H9 (cell line): Measurements from ENCODE around the gene CORO2B. TPM values are rescaled to one million over a fixed set of nuclear protein-coding genes. Genes with fewer than 3 reads are reported as not detected.

ENCODE experiments used
- DNase-seq: peaks from one replicate; pipeline ENCODE4 v3.0.0-alpha.2; 2017
- H2AFZ ChIP-seq: one replicate; pipeline ENCODE4 v1.6.1; 2013; ENCODE audit warnings: mild to moderate bottlenecking, low read length, control low read depth, moderate library complexity
- H2AK5ac ChIP-seq: 2 replicates; pipeline ENCODE4 v1.6.1; 2013; ENCODE audit warnings: low read length, control low read depth, mixed read lengths; ENCODE audit not compliant: insufficient read length
- H2BK120ac ChIP-seq: one replicate; pipeline ENCODE4 v1.6.1; 2013; ENCODE audit warnings: low read depth, mild to moderate bottlenecking, low read length, control low read depth, inconsistent platforms; ENCODE audit not compliant: poor library complexity, severe bottlenecking
- H2BK12ac ChIP-seq: 2 replicates; pipeline ENCODE4 v1.6.1; 2013; ENCODE audit warnings: low read length, control low read depth, mixed read lengths, low read depth; ENCODE audit not compliant: insufficient read length
- H2BK15ac ChIP-seq: 2 replicates; pipeline ENCODE4 v1.6.1; 2013; ENCODE audit warnings: low read depth, low read length, control low read depth
- H2BK20ac ChIP-seq: one replicate; pipeline ENCODE4 v1.6.1; 2013; ENCODE audit warnings: low read depth, mild to moderate bottlenecking, low read length, control low read depth, inconsistent platforms; ENCODE audit not compliant: poor library complexity, severe bottlenecking
- H2BK5ac ChIP-seq: 2 replicates; pipeline ENCODE4 v1.6.1; 2013; ENCODE audit warnings: low read length, control low read depth, mixed read lengths; ENCODE audit not compliant: insufficient read length
- H3K14ac ChIP-seq: 2 replicates; pipeline ENCODE4 v1.6.1; 2013; ENCODE audit warnings: low read length, control low read depth; ENCODE audit not compliant: insufficient read depth
- H3K18ac ChIP-seq: 2 replicates; pipeline ENCODE4 v1.6.1; 2013; ENCODE audit warnings: low read depth, mild to moderate bottlenecking, mixed read lengths, low read length, control low read depth; ENCODE audit not compliant: insufficient read length
- H3K23ac ChIP-seq: 2 replicates; pipeline ENCODE4 v1.6.1; 2013; ENCODE audit warnings: low read length, control low read depth, mixed read lengths, low read depth; ENCODE audit not compliant: insufficient read length
- H3K23me2 ChIP-seq: 2 replicates; pipeline ENCODE4 v1.6.1; 2013; ENCODE audit warnings: low read depth, mild to moderate bottlenecking, mixed read lengths, low read length, control low read depth; ENCODE audit not compliant: insufficient read length, poor library complexity, severe bottlenecking
- H3K27ac ChIP-seq: 2 replicates; pipeline ENCODE4 v1.5.1; 2013; ENCODE audit warnings: low read length, control low read depth, mixed read lengths, low read depth; ENCODE audit not compliant: insufficient read length
- H3K27me3 ChIP-seq: 2 replicates; pipeline ENCODE4 v1.6.1; 2013; ENCODE audit warnings: low read length, control low read depth, inconsistent platforms; ENCODE audit not compliant: insufficient read depth
- H3K4ac ChIP-seq: 2 replicates; pipeline ENCODE4 v1.6.1; 2013; ENCODE audit warnings: low read depth, mild to moderate bottlenecking, control low read depth, inconsistent platforms, low read length, moderate library complexity
- H3K4me1 ChIP-seq: 2 replicates; pipeline ENCODE4 v1.6.1; 2013; ENCODE audit warnings: low read length, control low read depth, inconsistent platforms; ENCODE audit not compliant: insufficient read depth
- H3K4me2 ChIP-seq: 2 replicates; pipeline ENCODE4 v1.6.1; 2013; ENCODE audit warnings: low read length, control low read depth, mixed read lengths; ENCODE audit not compliant: insufficient read length, insufficient read depth
- H3K56ac ChIP-seq: 2 replicates; pipeline ENCODE4 v1.6.1; 2013; ENCODE audit warnings: low read depth, mild to moderate bottlenecking, mixed read lengths, low read length, control low read depth; ENCODE audit not compliant: insufficient read length
- H3K79me1 ChIP-seq: 2 replicates; pipeline ENCODE4 v1.6.1; 2013; ENCODE audit warnings: low read depth, mild to moderate bottlenecking, moderate library complexity, low read length, control low read depth, inconsistent platforms; ENCODE audit not compliant: insufficient read depth, poor library complexity, severe bottlenecking
- H3K79me2 ChIP-seq: 2 replicates; pipeline ENCODE4 v1.6.1; 2013; ENCODE audit warnings: low read length, control low read depth, inconsistent platforms; ENCODE audit not compliant: insufficient read depth
- H3K9ac ChIP-seq: 2 replicates; pipeline ENCODE4 v1.6.1; 2013; ENCODE audit warnings: low read length, control low read depth, mixed read lengths; ENCODE audit not compliant: insufficient read length; ENCODE audit errors: extremely low read depth
- H3K9me3 ChIP-seq: one replicate; pipeline ENCODE4 v1.6.1; 2013; ENCODE audit warnings: low read depth, low read length, inconsistent platforms; ENCODE audit not compliant: control insufficient read depth
- H3T11ph ChIP-seq: one replicate; pipeline ENCODE4 v1.6.1; 2013; ENCODE audit warnings: mild to moderate bottlenecking, low read length, control low read depth, inconsistent platforms
- H4K20me1 ChIP-seq: one replicate; pipeline ENCODE4 v1.6.1; 2013; ENCODE audit not compliant: control insufficient read depth, insufficient read length, insufficient read depth
- H4K5ac ChIP-seq: 2 replicates; pipeline ENCODE4 v1.6.1; 2013; ENCODE audit warnings: low read depth, mild to moderate bottlenecking, mixed read lengths, low read length, control low read depth; ENCODE audit not compliant: insufficient read length
- H4K8ac ChIP-seq: replicated peaks from 2 replicates; pipeline ENCODE4 v1.6.1; 2013; ENCODE audit warnings: low read length, control low read depth, mixed read lengths, low read depth; ENCODE audit not compliant: insufficient read length
- H4K91ac ChIP-seq: 2 replicates; pipeline ENCODE4 v1.6.1; 2013; ENCODE audit warnings: low read depth, mild to moderate bottlenecking, moderate library complexity, mixed read lengths, low read length, control low read depth; ENCODE audit not compliant: insufficient read length
- H3K27ac Mint-ChIP-seq, 3 experiments: 2 replicates in 2 of 3; 3 replicates in 1 of 3; pipeline ENCODE4 v1.8.0; 2020 to 2021; ENCODE audit warnings: mixed read lengths in 3 of 3, mild to moderate bottlenecking in 1 of 3, moderate library complexity in 1 of 3
- H3K27me3 Mint-ChIP-seq: 2 replicates; pipeline ENCODE4 v1.8.0; 2021; ENCODE audit warnings: low read depth, mild to moderate bottlenecking, moderate library complexity, mixed read lengths
- H3K36me3 Mint-ChIP-seq, 3 experiments: 2 replicates in 2 of 3; 3 replicates in 1 of 3; pipeline ENCODE4 v1.8.0; 2020 to 2021; ENCODE audit warnings: low read depth in 3 of 3, mixed read lengths in 3 of 3; ENCODE audit not compliant: insufficient read depth in 1 of 3
- H3K4me1 Mint-ChIP-seq, 2 experiments: 2 replicates each; pipeline ENCODE4 v1.8.0; 2020; ENCODE audit warnings: mixed read lengths in 2 of 2
- H3K4me3 Mint-ChIP-seq, 2 experiments: 2 replicates in 1 of 2; 3 replicates in 1 of 2; pipeline ENCODE4 v1.8.0; 2020 to 2021; ENCODE audit warnings: mild to moderate bottlenecking in 2 of 2, mixed read lengths in 2 of 2, moderate library complexity in 1 of 2
- H3K9me3 Mint-ChIP-seq, 2 experiments: 2 replicates in 1 of 2; 3 replicates in 1 of 2; pipeline ENCODE4 v1.8.0; 2020; ENCODE audit warnings: mild to moderate bottlenecking in 2 of 2, mixed read lengths in 2 of 2, moderate library complexity in 1 of 2
- WGBS: extraction: QIAGEN DNeasy Blood & Tissue Kit; methylation state at CpG from one replicate; pipeline ENCODE4 v1.1.7; 2013; ENCODE audit warnings: missing lambda C conversion rate, low lambda C conversion rate, mixed read lengths; ENCODE audit not compliant: insufficient read length; ENCODE audit errors: extremely low coverage; 5-methylcytosine and 5-hydroxymethylcytosine counted together
- total RNA-seq: library from RNA; stranded (reverse); gene quantifications from 2 replicates; pipeline ENCODE4 v1.2.1, GENCODE V29; 2021
- TF ChIP-seq, protein P1 (sequence below): fragments of 200-600 bp; sonication (generic); conservative IDR thresholded peaks from 3 replicates; pipeline ENCODE4 v1.8.0; 2021; ENCODE audit warnings: antibody characterized with exemption, mild to moderate bottlenecking

CORO2B gene
- total RNA-seq, 1 experiment from 2014 or later: 3.1 TPM

DNA sequence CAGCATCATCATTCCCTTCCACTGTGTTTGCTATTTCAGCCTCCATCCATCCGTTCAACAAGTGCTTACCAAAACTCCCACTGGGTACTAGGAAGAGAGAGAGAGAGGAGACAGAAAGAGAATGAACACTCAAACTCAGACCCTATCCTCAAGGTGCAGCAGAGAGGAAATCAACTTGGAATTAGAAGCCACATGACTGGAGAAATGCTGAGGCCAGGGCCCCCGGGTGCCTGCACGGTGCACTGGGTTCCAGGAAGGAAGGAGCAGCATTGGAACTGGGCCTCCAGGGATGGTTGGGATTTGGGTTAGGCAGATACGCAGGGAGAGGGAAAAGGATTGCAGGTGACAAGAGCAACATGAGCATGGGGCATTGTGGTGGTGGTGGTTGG is 30.0 kb downstream of the CORO2B start:
- Histone ChIP-seq H3K23ac (no peak overlapping the region), H3T11ph (no peak overlapping the region), H2BK20ac (no peak overlapping the region), H4K8ac (no peak overlapping the region), H3K27ac (no peak overlapping the region), H2BK15ac (no peak overlapping the region), H2AFZ (no peak overlapping the region), H3K9ac (no peak overlapping the region), H3K79me2 (no peaks in the 10 kb centered on the region), H3K23me2 (no peaks in the 10 kb centered on the region), H3K14ac (no peak overlapping the region), H2BK5ac (no peak overlapping the region), H2AK5ac (no peak overlapping the region), H3K27me3 (no peaks in the 10 kb centered on the region), H3K9me3 (no peaks in the 10 kb centered on the region), H4K5ac (no peak overlapping the region), H4K20me1 (no peaks in the 10 kb centered on the region), H2BK120ac (no peak overlapping the region), H3K18ac (no peak overlapping the region), H3K56ac (no peak overlapping the region), H3K79me1 (no peaks in the 10 kb centered on the region), H3K4ac (no peak overlapping the region), H3K4me2 (no peak overlapping the region), H4K91ac (no peak overlapping the region), H2BK12ac (no peak overlapping the region), H3K4me1 (peaks cover 11% of the 10 kb centered on the region; the same call in 1 of the 2 replicates)
- no peak for DNase-seq
- Mint-ChIP-seq H3K9me3 (no peaks in the 10 kb centered on the region), H3K27me3 (peaks cover 14% of the 10 kb centered on the region), H3K27ac (no peak overlapping the region; a peak in 1 of 7 replicates), H3K36me3 (peaks cover 0 to 8% (median 0%) of the 10 kb centered on the region in 3 experiments; a peak in 2 of 7 replicates), H3K4me1 (peaks cover 30 to 42% of the 10 kb centered on the region in 2 experiments), H3K4me3 (no peak overlapping the region)
- TF ChIP-seq, protein P1, sequence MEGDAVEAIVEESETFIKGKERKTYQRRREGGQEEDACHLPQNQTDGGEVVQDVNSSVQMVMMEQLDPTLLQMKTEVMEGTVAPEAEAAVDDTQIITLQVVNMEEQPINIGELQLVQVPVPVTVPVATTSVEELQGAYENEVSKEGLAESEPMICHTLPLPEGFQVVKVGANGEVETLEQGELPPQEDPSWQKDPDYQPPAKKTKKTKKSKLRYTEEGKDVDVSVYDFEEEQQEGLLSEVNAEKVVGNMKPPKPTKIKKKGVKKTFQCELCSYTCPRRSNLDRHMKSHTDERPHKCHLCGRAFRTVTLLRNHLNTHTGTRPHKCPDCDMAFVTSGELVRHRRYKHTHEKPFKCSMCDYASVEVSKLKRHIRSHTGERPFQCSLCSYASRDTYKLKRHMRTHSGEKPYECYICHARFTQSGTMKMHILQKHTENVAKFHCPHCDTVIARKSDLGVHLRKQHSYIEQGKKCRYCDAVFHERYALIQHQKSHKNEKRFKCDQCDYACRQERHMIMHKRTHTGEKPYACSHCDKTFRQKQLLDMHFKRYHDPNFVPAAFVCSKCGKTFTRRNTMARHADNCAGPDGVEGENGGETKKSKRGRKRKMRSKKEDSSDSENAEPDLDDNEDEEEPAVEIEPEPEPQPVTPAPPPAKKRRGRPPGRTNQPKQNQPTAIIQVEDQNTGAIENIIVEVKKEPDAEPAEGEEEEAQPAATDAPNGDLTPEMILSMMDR: no peak
- no CpG with 5 or more reads among the region's 4 CpGs for WGBS
